HCEC 1CT (cell line): ENCODE results near the gene RNGTT.
"Not testable (repeated sequence)": the region's sequence is repeated elsewhere in the genome, so short reads cannot be mapped to it uniquely, and the experiment has no call there.

Experiments
- DNase-seq: peaks from one replicate; pipeline ENCODE4 v3.0.0-alpha.2; 2017

RNGTT gene

DNA sequence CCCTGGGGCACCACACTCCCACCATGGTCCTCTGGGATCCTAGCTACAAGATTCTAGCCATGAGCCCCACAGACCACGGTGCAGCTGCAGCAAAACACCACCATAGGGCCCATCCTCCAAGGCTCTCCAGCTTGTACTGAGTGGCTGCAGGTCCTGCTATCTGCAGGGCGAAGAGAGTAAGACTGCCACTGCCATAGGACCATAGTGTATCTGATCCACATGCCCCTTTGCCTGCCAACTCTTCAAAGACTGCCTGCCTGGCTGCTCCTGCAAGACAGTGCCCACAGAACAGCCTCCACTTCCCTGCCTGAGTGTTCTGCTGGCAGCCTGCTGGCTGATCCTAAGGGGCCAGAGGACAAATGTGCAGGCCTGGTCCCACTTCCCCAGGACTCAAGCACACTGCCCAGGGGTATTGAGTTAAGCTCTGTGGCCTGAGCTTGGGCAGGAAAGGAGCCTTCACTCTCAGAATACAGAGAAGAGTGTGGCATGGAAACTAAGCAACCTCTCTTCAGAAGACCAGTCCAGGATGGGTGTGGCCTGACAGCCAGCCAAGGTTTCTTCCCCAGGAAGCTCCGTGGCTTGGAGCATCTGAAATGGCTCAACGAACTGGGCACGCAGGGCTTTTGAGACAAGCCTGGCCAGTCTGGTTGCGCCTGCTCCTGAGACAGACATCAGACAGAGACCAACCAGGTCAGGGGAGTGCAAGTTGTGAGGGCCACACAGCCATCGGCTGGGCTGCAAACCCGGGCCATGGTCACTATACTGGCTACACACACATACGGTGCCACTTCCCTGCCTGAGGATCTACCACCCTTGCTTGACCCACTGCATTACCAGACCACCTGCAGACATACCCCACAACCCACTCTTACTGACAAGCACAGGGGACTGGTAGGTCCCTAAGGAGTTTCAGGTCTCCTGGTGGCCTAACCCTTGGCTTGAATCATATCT, 54.5 kb downstream of the RNGTT start:
- DNase-seq = no peak

DNA sequence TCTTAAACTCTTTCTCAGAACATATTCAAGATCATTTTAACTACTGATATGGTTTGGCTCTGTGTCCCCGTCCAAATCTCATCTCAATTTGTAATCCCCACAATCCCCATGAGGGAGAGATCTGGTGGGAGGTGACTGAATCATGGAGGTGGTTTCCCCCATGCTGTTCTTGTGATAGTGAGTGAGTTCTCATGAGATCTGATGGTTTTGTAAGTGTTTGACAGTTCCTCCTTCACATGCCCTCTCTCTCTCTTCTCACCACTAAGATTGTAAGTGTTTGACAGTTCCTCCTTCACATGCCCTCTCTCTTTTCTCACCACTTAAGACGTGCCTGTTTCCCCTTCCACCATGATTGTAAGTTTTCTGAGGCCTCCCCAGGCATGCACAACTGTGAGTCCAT, 56.3 kb downstream of the RNGTT start:
- not testable (repeated sequence) for DNase-seq

DNA sequence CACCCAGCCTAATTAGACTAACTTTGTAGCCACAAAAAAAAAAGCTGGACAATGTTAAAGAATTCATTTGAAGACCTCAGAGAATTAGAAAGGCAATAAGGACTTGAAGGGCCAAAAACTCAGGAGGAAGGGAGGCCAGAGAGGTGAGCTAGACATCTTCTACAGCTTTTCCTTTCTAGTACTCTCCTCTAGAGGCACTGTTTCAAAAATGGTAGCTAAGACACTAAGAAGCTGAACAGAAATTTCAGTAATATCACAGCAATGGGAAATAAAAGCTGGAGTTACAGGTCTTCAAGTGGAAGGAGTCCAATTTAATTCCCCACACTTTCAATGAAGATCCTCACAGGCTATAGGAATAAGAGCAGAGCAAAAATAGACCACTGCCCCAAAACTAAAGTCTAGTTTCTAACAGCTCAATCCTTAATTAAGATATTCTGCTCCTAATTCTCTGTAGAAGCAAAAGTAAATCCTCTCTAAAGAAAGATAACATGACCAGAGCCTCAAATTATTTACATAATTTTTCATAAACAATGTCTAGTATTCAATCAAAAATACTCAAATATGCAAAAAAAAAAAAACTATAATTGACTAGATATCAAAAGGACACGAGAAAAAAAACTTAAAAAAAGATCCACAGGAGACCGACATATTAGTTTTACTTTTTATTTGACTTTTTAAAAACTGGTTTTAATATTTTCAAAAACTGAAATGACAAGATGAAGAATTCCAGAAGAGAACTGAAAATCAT, 63.7 kb downstream of the RNGTT start:
- DNase-seq = no peak

DNA sequence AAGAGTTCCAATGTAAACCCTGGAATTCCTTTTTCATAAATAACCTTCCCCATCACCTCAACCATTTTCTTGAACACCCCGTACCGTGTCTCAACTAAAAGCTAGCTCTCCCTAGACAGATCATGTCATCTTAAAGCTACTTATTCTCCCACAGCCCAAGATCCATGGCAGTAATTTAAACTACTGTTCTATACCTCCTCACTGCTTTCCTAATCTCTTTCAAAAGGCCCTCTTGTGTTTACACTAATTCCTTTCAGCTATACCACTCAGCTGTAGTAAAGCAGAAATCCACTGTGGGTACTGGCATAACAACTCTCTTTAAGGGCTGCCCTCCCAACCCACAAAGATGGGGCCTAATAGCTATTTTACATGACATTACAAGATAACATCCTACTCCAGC, 67.5 kb downstream of the RNGTT start:
- no peak for DNase-seq

DNA sequence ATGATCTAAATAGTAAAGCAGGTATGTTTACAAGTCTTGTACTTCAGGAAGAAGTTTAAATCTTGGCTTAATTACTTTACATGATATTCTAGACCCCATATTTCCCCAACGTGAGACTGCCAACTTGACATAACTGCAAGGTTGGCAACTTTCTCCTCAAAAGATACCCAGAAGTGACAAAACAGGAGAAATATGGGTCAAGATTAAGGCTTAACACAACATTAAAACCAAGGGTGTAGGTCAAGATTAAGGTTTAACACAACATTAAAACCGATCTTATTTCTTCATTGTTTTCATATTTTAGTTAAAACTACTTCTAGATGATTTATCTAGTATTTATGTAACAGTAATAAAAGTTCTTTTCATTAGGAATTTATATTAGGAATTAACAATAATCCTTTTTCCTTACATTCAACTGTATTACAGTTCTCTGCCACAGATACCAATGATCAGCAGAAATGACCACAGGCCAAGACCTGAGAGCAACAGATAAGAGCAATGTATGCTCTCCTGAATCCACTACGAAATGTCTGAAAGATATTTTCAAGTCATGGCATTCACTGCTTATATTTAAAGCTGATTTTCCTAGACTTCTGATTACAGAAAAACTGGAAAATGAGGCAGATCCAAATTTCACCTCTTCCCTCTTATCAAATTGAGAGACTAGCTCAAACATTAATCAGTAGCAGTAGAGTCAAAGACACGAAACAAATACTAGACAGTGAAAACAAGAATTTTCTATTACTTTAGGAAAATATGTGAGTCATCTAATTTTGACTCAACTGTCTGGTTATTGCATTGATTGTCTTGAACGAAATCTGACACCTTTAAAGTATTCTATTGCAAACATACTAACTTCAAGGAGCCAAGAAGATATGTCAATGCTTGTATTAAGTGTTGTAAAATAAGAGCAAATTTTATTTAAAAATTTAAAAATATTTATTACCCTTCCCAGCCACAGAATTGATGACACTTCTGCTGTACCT, 72.3 kb downstream of the RNGTT start:
- peak; percentile 35 for DNase-seq

DNA sequence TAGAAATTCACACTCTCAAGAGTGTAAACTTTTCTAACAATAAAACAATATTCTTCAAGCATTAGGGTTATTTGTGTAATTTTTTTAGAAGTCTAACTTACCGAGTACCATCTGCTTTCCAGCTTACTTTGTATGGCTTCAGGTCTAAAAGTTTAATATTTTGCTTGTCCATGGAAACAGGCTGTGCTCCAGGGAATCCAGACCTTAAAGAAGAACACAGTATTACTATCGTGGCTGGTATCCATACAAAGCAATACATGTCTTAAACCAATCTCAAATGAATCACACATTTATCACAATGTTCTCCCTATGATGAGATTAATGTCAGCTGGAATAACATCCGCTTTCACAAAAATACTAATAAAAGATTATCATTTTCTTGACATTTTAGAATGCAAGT, 73.0 kb downstream of the RNGTT start:
- DNase-seq = no peak

DNA sequence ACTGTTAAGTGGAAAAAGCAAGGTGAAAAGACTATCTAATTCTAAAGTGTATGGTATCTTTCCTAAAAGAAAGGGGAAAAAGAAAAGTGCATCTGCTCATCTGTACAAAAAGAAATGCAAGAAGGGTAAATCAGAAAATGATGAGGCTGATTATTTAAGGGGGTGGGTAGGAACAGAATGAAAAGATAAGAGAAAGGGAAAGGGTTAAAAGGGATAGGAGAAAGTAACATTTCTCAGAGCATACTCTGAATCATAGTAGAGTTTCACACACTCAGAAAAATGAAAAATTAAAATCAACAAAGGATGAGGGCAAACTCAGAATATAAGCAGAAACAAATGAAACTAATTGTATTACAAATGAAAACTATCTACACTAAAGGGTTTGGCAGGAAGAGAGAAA, 79.1 kb downstream of the RNGTT start:
- DNase-seq = no peak

DNA sequence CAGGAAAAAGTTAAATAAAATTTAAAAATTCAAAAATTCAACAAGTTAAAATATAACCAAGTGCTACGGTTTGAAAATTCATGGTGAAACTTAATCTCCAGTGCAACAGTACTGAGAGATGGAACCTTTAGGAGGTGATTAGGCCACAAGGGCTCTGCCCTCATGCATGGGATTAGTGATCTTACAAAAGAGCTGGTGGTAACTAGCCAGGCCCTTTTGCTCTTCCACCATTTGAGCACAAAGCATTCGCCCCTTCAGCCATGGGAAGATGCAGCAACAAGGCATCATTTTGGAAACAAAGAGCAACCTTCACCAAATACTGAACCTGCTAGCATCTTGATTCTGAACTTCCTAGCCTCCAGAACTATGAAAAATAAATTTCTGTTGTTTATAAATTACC, 80.9 kb downstream of the RNGTT start:
- DNase-seq = no peak

DNA sequence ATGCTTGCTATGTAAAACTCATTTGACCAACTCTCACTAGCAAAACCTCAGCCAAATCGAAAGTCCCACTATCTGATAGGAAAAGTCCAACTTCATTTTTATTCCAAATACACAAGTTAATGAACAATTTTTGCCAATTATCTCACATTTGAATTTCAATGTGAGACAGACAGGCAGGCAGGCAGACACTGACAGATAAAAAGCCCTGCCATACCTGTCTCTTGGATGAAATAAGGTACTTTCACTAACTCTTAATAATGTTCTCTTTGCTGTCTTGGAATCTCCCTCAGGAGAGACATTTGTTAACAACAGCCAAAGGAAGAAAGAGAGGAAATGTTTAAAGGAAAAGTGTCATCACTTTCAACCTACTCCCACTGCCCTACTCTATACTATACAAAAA, 82.0 kb downstream of the RNGTT start:
- no peak for DNase-seq

DNA sequence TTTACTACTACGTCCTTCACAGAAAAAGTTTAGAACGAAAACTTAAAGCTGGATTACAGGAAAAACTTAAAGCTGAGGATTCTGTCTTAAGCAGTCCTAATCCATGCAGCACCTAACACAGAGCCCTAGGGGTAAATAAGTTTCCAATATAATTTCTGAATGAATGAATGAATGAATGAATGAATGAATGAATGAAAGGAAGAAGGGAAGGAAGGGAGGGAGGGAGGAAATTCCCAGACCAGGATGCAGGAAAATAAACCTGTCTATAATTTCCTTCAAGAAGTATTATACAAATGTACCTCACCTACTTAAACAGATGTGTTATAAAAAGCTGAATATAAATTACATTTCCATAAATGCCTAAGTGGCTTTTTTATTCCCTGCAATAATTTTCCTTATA, 83.4 kb downstream of the RNGTT start:
- DNase-seq = no peak

DNA sequence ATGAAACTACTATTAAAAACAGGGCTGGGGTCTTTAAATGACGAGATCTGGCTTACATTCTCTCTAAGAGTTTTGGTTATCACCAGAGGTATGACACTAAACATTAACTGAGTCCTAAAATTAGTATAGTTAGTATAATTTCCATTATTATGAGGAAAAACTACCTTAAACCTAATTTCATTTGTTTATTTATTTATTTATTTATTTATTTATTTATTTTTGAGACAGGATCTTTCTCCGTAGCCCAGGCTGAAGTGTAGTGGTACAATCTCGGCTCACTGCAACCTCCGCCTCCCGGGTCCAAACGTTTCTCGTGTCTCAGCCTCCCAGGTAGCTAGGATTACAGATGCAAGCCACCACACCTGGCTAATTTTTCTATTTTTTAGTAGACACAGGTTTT, 85.5 kb downstream of the RNGTT start:
- no peak for DNase-seq

DNA sequence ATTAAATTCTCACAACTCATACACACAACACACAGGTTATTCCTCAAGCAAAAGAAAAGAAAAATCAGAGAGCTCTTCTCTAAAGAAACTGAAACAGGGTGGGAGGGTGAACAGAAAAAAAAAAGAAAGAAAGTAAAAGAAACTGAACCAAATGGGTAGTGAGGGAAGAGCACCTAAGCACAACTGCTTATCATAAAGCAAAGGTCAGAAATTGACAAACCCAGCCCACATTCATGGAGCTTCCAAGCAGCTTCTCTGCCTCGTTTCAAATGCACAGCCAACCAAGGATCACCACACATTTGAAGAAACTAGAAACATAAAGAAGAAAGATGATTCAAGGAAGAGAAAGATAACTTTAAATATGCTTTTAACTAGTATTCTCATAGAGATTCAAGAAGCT, 90.5 kb downstream of the RNGTT start:
- no peak for DNase-seq

DNA sequence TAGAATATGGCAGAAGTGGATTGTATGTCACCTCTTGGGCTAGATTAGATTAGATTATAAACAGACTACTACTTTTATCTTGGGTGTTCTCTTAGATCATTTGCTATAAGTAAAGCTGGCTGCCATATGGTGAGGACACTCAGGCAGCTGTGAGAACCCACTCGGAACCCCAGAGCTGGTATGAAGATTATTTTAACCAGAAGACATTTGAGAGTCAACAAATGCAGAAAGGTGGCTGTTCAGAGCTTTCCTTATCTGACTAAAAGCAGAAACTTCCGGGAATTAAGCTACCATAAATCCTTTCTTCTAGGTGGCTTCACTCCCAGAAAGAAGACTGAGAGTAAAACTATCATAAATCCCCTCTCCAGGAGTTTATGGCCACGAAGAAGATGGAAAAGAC, 91.9 kb downstream of the RNGTT start:
- no peak for DNase-seq

DNA sequence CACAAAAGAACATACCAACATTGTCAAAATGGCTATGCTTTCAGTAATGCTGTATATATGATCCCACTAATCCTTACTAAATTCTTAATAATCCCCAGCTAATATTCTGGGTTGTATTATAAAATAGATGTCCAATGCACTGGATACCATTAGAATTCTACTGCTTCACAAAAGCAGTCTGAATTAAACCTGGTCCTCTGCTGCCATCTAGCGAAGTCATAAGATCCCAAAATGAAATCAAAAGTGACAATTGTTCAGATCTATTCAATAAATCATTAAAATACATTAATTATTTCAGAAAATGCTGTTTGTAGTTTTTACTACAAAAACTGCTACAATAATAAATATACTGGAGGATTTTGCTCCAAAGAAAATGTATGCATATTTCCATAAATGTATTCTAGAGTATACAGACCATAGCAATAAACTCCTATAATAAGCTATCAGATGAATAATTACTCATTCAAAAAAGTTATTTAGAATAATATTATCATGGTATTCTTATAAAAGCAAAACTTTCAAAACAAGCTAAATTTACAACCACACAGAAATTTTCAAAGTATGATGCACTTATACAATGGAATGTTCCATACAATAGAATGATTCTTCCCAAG, 92.6 kb downstream of the RNGTT start:
- peak; percentile 55 for DNase-seq

DNA sequence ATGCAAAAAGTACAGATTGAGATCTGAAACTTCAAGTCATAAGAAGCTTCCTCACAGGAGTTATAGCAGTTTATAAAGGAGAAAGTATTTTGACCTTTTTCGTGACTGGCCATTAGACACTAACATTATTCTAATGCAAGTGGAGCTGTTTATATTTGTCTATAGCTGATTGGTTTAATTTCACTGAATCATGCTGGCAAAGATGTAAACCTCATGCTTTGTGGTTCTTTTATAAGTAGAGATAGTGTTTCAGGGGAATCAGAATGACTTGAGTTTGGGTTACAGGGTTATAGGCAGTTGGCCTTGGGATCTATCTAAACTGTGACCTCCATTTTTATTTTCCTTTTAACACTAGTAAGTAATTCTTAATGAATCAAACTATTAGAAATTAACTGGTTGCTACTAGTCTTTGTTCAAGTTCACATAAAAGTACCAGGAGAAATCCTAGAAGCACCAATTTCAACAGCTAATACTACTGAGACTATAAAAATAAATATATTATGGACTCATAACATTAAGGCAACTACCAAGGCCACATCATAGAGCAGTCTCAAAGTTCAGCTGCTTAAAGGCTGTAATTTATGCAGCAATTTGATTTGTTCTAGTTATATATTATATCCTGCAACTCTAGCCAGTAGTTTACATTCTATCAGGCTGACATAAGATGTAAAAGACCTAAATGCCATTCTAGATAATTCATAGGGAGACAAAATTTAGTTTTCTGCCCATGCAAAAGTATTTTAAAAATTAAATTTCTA, 94.0 kb downstream of the RNGTT start:
- DNase-seq = peak; percentile 63

DNA sequence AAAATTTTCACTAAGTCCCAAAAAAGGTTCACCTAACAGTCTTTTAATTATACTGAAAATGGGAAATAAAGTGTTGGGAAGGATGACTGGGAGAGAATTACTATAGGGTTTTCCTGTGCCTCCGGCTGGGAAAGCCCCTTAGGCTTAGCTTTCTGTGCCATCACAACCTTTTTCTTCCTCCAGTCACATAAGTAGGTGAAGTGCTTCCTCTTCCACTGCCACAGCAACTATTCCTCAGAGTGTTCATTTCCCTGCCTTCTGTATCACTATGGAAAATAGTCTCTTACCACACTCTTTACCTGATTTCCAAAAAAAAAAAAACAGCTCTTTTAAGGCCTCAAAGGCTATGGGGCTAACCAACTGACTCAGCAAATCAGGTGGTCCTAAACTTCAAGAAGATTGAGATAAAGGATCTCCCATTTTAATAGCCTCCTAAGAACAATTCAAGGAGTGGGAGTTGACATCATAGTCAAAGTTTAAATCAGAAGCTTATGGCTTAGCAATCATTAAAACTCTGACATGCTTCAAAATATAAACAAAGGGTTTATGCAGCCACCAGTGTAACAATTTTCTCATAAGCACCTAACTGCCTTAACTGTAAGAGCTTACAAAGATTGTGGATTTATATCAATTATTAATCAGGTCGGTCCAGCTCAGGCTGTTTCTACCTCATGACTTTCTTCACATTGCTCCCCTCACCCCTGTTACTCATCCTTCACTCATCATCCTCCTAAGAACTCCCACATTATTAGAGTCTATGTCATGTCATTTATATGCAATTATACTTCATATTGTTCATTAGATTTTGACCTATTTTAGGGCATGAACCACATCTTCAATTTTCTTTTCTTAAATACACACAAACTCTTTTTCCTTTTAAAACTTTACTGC, 95.3 kb downstream of the RNGTT start:
- peak; percentile 78 for DNase-seq

DNA sequence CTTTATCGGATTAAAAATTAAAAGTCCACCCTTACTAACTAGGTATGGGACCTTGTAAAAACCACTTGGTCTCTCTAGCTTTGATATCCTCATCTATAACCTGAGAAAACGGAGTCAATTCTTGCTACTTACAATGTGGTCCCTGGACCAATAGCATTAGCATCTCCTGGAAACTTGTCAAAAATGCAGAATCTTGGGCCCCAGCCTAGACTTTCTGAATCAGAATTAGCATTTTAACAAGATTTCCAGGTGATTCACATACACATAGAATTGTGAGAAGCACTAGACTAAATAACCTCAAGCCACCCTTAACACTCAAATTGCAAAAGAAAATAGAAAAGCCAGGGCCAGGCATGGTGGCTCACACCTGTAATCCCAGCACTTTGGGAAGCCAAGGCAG, 96.6 kb downstream of the RNGTT start:
- DNase-seq = no peak

DNA sequence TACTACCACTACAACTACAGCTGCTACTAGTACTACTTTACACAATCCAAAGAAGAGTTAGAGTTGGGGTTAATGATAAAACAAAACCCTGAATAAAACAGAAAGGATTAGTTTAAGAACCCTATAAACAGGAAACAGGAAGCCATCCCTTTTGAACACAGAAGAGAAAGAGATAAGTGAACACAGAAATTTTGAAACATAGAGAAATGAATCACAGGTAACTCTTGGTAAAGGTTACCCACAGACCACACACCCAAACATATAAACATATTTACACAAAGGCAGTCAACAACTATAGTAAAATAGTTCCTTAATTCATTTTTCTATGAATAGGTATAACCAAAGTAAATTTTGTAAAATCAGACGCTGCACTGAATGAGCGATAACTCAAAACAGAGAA, 98.1 kb downstream of the RNGTT start:
- no peak for DNase-seq

DNA sequence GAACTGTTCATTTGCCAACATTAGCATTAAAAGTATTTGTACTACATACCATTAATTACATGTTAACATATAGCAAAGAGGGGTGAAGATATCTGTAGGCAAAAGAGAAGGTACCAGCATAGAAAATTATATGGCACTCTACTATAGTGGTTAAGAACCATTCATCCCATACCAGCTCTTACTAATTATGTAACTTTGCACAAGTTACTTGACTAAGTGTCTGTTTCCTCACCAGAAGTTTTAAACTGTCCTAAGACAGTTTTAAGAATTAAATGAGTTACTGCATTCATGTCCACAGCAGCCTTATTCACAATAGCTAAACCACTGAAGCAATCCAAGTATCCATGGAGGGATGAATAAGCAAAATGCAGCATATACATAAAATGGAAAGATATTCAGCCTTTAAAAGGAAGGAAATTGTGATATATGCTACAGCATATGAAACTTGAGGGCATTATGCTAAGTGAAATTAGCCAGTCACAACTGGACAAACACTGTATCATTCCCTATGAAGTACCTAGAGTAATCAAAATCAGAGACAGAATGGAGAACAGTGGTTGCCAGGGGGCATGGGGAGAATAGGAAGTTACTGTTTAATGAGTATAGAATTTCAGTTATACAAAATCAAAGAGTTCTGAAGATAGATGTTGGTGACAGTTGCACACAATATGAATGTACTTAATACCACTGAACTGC, 98.9 kb downstream of the RNGTT start:
- DNase-seq = no peak

DNA sequence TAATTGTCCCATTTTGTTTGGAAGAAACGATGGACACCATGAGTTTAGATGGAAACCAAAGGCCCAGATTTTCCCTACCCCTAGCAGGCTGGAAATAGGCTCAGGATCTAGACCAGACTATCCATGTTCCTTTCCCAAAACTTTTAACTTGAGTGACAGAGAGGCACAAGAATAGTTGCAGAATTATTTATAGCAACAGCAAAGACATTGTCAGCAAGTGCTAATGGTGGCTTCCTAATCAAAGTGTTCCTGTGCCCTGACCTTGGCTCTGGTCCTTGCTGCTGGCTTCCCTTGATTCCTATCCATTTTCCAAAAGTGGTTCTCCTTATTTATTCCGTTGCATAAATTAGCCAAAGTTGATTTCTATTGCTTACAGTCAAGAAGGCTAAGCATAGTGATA, 103.1 kb downstream of the RNGTT start:
- DNase-seq = no peak
